HG03135 (cell line): ENCODE results near the gene MTO1.
A peak's percentile ranks its signal among the peaks of the same experiment; 100 is the strongest.
"Not testable (repeated sequence)": the region's sequence is repeated elsewhere in the genome, so short reads cannot be mapped to it uniquely, and the experiment has no call there.

ENCODE experiments used
- ATAC-seq: cut with Tn5 transposase; IDR thresholded peaks from one replicate; pipeline ENCODE4 v1.9.1; 2021; ENCODE audit warnings: mild to moderate bottlenecking, moderate library complexity; ENCODE audit not compliant: unreplicated experiment

The MTO1 gene

DNA sequence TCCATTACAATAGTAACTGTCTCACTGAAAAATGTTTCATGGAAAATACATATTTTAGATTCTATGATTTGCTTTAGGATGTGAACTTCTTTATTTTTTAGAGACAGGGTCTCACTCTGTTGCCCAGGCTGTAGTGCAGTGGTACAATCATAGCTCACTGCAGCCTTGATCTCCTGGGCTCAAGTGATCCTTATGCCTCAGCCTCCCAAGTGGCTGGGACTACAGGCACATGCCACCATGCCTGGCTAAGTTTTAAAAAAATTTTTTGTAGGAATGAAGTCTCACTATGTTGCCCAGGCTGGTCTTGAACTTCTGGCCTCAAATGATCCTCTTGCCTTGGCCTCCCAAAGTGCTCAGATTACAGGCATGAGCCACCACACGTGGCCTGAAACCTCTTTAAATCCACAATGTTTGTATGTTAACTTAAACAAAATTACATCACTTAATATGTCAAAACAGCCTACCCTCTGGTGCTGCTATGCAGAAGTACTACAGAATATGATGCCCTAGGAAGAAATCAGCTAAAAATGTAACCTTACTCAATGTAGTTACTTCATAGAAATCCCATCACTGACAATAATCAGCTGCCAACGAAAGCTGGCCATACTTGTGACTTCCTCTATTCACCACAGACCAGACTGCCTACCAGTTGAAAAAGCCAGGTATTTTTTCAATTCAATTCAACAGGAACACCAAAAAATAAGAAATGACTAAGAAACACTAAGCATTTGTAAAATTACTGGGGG, 41.7 kb downstream of the MTO1 start:
- ATAC-seq, result no peak

- no peak for ATAC-seq
Observed at GRCh38 chr6:73504160-73504559, 42.6 kb downstream of the MTO1 start.

DNA sequence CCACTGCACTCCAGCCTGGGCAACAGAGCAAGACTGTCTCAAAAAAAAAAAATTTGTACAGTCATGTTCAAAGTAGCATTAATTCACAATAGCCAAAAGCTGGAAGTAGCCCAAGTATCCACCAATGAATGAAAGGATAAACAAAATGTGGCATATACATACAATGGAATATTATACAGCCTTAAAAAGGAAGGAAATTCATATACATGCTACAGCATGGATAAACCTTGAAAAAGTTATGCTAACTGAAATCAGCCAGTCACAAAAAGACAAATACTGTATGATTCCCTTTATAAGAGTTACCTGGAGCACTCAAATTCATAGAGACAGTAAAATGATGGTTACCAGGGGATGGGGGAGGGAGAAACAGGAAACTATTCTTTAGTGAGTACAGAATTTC, 43.6 kb downstream of the MTO1 start:
- ATAC-seq, result no peak

GRCh38 chr6:73505705-73506104, 44.2 kb downstream of the MTO1 start:
- ATAC-seq, result not testable (repeated sequence)

- ATAC-seq, result no peak
Observed at GRCh38 chr6:73506246-73506645, 44.7 kb downstream of the MTO1 start.

GRCh38 chr6:73508776-73509175, 47.2 kb downstream of the MTO1 start:
- no peak for ATAC-seq

DNA sequence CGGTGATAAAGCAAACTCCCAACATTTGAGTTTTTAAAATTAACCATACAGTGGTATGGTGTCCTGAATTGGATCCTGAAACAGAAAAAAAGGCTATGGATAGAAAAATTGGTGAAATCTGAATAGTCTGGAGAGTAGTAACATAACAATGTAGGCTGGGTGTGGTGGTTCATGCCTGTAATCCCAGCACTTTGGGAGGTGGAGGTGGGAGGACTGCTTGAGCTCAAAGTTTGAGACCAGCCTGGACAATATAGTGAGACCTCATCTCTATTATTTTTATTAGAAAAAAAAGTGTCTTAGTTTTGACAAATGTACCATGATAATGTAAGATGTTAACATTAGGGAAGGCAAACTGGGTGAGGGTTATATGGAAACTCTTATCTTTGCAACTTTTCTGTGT, 48.3 kb downstream of the MTO1 start:
- no peak for ATAC-seq

- ATAC-seq, result no peak
Observed at GRCh38 chr6:73511796-73512195, 50.3 kb downstream of the MTO1 start.

GRCh38 chr6:73513496-73513854, 51.9 kb downstream of the MTO1 start:
- ATAC-seq, result no peak

GRCh38 chr6:73514746-73515110, 53.2 kb downstream of the MTO1 start:
- no peak for ATAC-seq

DNA sequence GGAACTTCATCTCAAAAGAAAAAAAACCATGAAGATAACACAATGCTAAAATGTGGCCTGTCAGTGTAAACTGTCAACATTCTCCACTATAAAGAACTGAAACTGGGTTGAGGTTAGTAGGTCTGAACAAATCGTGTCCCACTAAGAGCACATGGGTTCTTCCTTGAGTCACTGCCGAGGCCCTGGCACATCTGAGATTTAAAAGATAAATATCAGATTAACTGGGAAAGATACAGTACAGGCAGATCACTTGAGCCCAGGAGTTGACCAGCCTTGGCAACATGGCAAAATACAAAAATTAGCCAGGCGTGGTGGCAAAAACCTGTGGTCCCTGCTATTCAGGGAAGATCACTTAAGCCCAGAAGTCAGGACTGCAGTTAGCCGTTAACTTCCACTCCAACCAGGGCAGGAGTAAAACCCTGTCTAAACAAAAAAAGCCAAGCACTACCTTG, 53.7 kb downstream of the MTO1 start:
- ATAC-seq, result peak; percentile 41

GRCh38 chr6:73516514-73517489, 55.3 kb downstream of the MTO1 start:
- ATAC-seq, result no peak

DNA sequence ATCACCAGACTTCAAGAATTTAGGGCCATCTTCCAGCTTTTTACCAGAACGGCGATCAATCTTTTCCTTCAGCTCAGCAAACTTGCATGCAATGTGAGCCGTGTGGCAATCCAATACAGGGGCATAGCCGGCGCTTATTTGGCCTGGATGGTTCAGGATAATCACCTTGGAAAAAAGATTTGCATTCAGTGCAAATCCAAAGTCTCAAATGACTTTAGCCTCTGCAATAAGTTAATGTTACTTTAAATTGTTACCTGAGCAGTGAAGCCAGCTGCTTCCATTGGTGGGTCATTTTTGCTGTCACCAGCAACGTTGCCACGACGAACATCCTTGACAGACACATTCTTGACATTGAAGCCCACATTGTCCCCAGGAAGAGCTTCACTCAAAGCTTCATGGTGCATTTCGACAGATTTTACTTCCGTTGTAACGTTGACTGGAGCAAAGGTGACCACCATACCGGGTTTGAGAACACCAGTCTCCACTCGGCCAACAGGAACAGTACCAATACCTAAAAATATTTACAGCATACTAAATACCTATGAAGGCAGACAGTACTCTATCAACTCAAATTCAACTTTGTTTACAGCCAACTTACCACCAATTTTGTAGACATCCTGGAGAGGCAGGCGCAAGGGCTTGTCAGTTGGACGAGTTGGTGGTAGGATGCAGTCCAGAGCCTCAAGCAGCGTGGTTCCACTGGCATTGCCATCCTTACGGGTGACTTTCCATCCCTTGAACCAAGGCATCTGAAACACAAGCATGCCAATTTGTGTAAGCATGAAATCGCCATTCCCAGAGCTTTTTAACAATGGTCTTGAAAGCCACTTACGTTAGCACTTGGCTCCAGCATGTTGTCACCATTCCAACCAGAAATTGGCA, 56.8 kb downstream of the MTO1 start:
- ATAC-seq, result not testable (repeated sequence)

- ATAC-seq, result not testable (repeated sequence)
Observed at GRCh38 chr6:73518982-73519881, 57.7 kb downstream of the MTO1 start.

GRCh38 chr6:73519926-73520687, 58.6 kb downstream of the MTO1 start:
- ATAC-seq, result no peak

DNA sequence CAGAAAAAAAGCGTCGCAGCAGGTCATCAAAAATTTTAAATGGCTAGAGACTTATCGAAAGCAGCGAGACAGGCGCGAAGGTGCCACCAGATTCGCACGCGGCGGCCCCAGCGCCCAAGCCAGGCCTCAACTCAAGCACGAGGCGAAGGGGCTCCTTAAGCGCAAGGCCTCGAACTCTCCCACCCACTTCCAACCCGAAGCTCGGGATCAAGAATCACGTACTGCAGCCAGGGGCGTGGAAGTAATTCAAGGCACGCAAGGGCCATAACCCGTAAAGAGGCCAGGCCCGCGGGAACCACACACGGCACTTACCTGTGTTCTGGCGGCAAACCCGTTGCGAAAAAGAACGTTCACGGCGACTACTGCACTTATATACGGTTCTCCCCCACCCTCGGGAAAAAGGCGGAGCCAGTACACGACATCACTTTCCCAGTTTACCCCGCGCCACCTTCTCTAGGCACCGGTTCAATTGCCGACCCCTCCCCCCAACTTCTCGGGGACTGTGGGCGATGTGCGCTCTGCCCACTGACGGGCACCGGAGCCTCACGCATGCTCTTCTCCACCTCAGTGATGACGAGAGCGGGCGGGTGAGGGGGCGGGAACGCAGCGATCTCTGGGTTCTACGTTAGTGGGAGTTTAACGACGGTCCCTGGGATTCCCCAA, 59.3 kb downstream of the MTO1 start, which contains the start of gene EEF1A1:
Gene EEF1A1, minus strand, starts transcription at position 345 of the 663 bp plus-strand sequence. CDS start 1,006 bp downstream, outside the sequence.
- peak; percentile 64 for ATAC-seq

GRCh38 chr6:73521351-73521985, 59.9 kb downstream of the MTO1 start:
- ATAC-seq, result peak; percentile 36
